GM18499 (cell line): ENCODE measurements around the gene LMAN1L.
"Not testable (repeated sequence)": the region's sequence is repeated elsewhere in the genome, so short reads cannot be mapped to it uniquely, and the experiment has no call there.

Experiments
- ATAC-seq: cut with Tn5 transposase; IDR thresholded peaks from one replicate; pipeline ENCODE4 v1.9.1; 2021; ENCODE audit warnings: moderate number of reproducible peaks; ENCODE audit not compliant: insufficient read depth, unreplicated experiment

The LMAN1L gene

GRCh38 chr15:74781431-74782258, 31.0 kb upstream of the LMAN1L start, which contains the start of gene CSK:
Gene CSK (plus strand): TSS chr15:74782080. CDS start chr15:74798298, 16,218 bp downstream.
- no peak for ATAC-seq

DNA sequence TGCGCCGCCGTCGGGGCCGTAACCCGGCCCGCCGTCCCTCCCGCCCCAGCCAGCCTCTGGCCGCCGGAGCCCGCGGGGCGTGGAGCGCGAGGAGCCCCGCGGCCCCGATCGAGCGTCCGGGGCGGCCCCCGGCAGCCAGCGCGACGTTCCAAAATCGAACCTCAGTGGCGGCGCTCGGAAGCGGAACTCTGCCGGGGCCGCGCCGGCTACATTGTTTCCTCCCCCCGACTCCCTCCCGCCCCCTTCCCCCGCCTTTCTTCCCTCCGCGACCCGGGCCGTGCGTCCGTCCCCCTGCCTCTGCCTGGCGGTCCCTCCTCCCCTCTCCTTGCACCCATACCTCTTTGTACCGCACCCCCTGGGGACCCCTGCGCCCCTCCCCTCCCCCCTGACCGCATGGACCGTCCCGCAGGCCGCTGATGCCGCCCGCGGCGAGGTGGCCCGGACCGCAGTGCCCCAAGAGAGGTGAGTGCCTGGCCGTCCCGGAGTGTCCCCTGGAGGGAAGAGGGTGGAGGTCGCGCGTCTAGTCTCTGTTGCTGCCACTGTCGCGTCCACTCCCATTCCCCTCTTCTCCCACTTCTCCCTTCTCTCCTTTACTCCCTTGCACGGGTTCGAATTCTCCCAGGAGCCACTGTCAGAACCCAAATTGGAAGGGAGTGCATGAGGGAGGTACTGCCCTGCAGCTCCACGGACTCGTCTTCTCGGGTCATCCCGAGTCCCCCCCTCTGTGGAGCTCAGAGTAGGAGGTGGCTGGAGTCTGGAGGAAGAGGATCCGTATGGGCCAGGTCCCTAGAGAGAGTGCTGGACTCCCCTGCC, 30.2 kb upstream of the LMAN1L start:
- no peak for ATAC-seq

DNA sequence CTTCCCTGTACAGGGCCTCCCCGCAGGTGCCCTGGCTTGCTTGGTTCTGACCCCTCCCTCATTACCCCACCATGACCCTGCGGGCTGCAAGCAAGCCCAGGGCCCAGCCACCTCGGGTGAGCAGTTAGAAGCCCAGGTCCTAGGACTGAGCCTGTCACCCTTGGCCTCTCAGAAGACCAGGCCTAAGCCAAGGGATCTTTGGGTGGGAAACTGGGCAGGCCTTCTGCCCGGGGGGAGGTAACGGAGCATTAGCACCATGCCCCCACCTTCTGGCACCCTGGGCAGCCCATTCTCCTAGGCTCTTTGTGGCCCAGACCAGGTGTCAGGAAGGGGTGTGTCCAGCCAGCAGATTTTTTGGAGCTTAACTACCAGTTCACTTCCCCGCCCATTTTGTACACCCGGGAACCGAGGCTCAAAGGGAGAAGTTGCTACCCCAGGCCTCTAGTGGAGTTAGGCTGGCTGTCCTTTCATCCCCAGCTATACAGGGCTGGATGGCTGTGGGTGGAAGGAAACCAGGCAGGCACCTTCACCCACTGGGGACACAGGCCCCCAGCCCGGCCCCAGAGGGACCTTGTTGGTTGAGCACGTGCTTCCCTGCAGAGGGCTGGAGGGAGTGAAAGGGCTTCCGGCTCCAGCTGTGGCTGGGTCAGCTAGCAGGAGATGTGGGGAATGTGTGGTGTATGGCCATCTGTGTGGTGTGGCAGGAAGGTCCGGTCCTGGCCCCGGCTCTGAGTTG, 29.4 kb upstream of the LMAN1L start:
- no peak for ATAC-seq

DNA sequence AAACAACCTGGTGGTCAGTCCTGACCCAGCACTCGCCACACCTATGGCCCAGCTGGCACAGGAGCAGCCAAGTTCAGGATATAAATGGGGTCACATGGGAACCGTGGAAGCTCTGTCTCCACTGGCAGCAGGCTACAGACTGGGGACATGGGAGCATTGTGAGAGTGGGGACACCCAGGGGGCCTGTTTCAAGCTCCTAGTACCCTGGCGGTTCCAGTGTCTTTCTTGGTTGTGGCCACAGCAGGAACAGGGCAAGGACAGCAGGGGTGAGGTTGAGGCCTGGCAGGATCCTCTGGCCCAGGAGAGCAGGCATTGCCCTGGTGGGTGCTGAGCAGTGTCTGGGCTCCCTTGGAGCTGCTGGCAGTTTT, 28.8 kb upstream of the LMAN1L start:
- ATAC-seq = no peak

DNA sequence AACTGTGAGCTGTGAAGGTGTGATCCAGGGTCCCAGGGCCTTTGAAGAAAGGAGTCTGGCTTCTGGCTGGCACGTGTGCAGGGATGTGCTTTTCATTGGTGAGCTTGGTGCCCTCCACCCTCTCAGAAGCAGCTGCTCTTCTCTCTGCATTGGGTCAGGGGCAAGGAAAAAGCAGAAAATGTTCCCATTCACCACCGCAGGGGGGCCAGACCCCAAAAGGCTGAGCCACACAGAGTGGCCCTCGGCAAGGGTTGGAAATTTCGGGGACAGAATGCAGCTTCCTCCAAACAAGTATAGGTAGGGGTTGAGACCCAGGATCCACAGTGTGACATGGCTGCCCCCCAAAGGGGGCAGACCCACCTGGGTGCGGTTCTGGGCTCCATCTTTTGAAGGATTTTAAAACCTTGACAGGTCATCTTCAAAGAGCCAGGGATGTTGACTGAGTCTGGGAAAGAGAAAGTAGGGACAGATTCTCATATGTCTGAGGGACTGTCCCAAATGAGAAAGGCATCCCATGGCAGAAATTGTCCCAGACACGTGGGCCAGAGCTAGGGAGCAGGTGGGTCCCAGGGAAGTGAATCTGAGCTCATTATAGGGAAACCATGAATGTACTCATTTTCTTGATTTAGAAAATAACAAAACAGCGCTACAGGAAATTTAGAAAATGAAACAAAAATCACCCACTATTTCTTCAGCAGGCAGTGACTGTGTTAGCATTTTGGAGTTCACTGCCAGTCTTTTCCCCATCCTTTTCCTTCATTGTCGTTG, 28.0 kb upstream of the LMAN1L start:
- ATAC-seq = no peak

DNA sequence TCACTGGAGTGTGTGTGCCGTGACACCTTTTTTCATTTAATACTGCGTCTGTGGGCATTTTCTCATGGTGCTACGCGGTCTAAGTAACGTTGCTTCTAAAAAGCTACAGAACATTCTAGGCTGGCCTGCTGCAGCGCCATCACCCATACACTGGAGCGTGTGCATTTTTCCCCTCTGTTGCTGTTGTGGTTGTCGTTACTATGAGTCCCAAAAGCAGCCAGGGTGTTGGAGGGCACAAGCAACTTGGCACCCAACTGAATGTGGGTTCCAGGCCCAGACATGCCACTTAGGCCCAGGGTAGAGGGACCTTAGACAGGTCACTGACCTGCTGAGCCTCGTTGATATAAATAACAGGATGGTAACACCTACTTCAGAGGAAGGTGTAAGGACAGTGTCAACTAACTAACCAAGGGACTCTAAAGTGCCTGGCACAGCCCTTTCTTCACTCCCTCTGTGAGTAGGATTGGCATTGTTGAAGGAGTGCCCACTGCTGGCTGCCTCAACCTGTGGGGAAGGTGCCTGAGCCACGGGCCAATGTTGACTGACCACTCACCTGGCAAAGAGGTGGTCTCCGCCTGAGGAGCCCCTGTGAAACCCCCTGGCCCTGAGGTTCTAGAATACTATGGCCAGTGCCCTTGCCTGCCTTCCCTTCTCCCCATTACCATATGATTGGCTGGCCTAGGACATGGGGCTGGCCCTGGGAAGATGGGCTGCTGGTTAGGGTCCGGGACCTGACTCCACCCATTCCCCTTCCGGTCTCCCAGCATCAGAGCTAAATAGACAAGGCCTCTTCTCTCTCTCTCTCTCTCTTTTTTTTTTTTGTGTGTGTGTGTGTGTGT, 27.2 kb upstream of the LMAN1L start:
- ATAC-seq = no peak

- ATAC-seq = not testable (repeated sequence)
These were observed 26.6 kb upstream of the LMAN1L start for GRCh38 chr15:74786081-74786480.

DNA sequence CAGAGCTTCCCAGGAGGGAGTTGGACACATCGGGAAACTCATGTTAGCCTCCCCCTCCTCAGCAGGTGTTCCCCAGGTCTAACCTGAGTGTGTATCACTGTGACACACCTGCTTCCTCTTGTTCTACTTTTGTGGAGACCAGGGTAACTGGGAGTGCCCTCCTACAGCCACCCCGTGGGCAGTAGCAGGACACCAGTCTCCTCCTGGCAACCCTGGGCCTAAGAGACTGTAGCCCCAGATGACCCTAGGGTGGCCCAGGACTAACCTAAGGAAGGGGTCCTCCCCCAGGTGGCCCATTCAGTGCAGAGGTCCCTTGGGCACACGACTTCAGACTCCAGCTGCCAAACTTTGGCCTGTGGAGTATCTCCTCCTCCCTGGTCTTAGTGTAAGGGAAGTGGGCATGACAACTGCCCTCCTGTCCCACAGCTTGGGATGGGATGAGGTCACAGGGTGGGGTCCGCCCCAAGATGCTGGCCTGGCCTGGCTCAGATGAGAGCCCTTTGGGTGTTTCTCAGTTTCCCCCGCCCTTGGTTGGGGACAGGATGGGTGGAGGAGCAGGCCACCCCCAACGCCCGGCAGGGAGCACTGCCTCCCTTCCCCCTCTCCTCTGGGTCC, 26.0 kb upstream of the LMAN1L start:
- no peak for ATAC-seq

DNA sequence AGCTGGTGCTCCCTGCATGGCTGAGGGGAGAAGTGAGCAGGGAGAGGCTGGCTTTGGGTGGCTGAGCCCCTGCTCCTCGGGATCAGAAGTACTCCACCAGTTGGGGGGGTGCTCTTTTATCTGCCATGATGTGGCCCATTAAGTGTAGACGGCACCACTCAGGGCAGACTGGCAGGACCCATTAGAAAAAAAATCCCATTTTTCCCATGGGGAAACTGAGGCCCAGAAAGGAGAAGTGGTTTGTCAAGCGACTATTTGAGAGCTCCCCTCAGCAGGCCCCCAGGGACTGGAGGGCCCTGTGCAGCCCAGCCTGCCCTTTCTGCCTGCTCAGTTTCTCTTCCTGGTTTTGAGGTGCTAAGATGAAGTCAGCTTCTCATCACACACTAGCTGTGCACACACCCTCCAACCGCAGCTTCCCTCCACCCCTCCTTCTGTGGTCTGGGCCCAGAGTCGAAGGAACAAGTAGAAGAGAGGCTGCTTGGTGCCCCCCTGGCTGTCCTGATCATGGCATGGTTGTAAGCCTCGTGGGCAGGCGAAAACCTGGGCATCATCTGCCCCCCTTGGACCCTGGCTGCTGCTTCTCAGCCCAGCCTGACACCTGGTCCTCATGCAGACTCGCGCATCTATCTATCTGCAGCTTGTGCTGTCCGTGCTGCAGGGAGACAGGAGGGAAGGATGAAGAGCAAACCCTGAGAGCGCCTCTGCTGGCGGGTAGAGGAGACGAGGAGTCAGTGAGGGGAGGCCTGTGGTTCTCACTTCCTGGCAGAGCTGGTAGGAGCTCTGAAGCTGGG, 25.2 kb upstream of the LMAN1L start:
- no peak for ATAC-seq

- ATAC-seq = no peak
These were observed 24.5 kb upstream of the LMAN1L start for GRCh38 chr15:74788042-74788682.

GRCh38 chr15:74788683-74789151, 23.9 kb upstream of the LMAN1L start:
- no peak for ATAC-seq

GRCh38 chr15:74789171-74789631, 23.4 kb upstream of the LMAN1L start:
- no peak for ATAC-seq

GRCh38 chr15:74789741-74790079, 22.9 kb upstream of the LMAN1L start:
- no peak for ATAC-seq

DNA sequence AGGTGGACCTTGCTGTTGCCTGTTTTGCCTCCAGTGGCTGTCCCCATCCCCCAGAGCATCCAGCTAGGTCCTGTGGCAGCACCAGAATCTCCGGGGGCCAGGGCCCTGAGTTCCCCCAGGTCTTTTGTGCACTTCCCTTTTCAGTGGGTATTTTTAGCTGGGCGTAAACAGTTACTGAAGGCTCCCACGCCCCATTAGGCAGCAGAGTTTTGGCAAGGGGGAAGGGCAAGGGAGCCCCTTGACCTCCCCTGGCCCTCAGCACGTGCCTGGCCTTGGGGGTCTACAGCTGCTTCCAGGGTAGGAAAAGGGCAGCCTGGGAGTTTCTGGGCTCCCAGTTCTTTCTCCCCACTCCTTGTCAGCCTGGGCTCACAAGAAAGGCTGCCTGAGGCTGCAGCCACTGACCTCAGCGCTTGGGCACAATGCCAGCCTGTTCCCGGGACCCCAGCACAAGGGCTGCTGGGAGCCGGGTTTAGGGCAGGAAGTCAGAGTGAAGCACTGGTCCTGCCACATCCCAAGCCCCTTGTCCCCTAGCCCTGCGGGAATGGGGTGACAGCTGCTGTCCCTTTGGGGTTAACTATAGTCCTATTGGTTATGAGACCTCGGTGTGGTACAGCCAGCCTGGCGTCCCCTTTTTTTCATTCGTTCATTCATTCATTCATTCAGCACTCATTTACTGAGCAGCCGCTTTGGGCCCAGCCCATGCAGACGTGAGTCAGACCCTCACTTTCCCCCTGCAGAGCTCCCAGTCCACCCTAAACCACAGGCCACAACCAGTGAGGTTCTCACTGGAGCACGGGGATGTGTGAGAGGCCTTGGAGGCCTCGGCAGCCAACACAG, 22.3 kb upstream of the LMAN1L start:
- no peak for ATAC-seq

GRCh38 chr15:74791007-74791406, 21.6 kb upstream of the LMAN1L start:
- no peak for ATAC-seq

- ATAC-seq = no peak
These were observed 21.0 kb upstream of the LMAN1L start for GRCh38 chr15:74791667-74792066.
